Measurements from ENCODE around the gene SYNGR2.
A peak's percentile ranks its signal among the peaks of the same experiment; 100 is the strongest.

Gene SYNGR2

DNA sequence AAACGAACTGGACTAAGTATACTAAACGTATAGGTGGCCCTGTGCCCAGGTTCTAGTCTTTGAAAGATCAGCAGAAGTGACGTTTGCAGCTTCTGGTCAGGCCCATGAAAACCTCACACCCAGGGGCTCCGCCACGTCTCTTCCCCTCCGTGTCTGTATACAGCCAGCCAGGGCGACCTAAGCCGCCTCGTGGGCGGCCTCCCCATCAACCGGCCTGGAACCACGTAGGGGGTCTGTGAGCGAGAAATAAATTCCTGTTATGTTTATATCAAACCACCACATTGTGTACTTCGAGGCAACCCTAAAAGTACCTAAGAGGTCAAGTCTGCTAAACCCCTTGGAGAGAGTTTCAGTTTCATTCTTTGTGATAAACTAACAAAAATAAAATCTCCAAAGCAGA lies 11.7 kb downstream of the SYNGR2 start:
- H3K27ac Mint-ChIP-seq, result no peak overlapping the region

GRCh38 chr17:78180508-78180907 lies 12.1 kb downstream of the SYNGR2 start:
- Mint-ChIP-seq H3K36me3 (ENCODE audit: low read depth) (peaks cover 51% of the 10 kb centered on the region), H3K4me1 (peaks cover 29% of the 10 kb centered on the region), H3K4me3 (no peak overlapping the region), H3K27ac (peak overlapping the region; percentile 59), H3K9me3 (no peaks in the 10 kb centered on the region), H3K27me3 (ENCODE audit: low read depth, poor library complexity) (peaks cover 3% of the 10 kb centered on the region)
- no peak for DNase-seq
- TF ChIP-seq, protein P1, sequence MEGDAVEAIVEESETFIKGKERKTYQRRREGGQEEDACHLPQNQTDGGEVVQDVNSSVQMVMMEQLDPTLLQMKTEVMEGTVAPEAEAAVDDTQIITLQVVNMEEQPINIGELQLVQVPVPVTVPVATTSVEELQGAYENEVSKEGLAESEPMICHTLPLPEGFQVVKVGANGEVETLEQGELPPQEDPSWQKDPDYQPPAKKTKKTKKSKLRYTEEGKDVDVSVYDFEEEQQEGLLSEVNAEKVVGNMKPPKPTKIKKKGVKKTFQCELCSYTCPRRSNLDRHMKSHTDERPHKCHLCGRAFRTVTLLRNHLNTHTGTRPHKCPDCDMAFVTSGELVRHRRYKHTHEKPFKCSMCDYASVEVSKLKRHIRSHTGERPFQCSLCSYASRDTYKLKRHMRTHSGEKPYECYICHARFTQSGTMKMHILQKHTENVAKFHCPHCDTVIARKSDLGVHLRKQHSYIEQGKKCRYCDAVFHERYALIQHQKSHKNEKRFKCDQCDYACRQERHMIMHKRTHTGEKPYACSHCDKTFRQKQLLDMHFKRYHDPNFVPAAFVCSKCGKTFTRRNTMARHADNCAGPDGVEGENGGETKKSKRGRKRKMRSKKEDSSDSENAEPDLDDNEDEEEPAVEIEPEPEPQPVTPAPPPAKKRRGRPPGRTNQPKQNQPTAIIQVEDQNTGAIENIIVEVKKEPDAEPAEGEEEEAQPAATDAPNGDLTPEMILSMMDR (IDR thresholded peaks at IDR 0.05), result no peak

More for the DNA sequence above, 11.7 kb downstream of the SYNGR2 start:
- Mint-ChIP-seq H3K27me3 (ENCODE audit: low read depth, poor library complexity) (peaks cover 3% of the 10 kb centered on the region), H3K9me3 (no peaks in the 10 kb centered on the region), H3K4me3 (no peak overlapping the region), H3K4me1 (peaks cover 25% of the 10 kb centered on the region), H3K36me3 (ENCODE audit: low read depth) (peaks cover 51% of the 10 kb centered on the region)
- TF ChIP-seq, protein P1 (IDR thresholded peaks at IDR 0.05), result no peak
- no peak for DNase-seq

GRCh38 chr17:78182504-78182903 lies 14.1 kb downstream of the SYNGR2 start:
- Mint-ChIP-seq H3K27ac (no peak overlapping the region), H3K36me3 (ENCODE audit: low read depth) (peaks cover 56% of the 10 kb centered on the region), H3K4me3 (no peak overlapping the region), H3K4me1 (peaks cover 36% of the 10 kb centered on the region), H3K9me3 (no peaks in the 10 kb centered on the region), H3K27me3 (ENCODE audit: low read depth, poor library complexity) (peaks cover 3% of the 10 kb centered on the region)
- DNase-seq, result no peak
- TF ChIP-seq, protein P1 (IDR thresholded peaks at IDR 0.05), result no peak

GRCh38 chr17:78183916-78184315 lies 15.5 kb downstream of the SYNGR2 start:
- Mint-ChIP-seq H3K36me3 (ENCODE audit: low read depth) (peaks cover 49% of the 10 kb centered on the region), H3K4me3 (peak overlapping the region; percentile 66), H3K27me3 (ENCODE audit: low read depth, poor library complexity) (peaks cover 3% of the 10 kb centered on the region), H3K4me1 (peaks cover 43% of the 10 kb centered on the region), H3K9me3 (no peaks in the 10 kb centered on the region), H3K27ac (no peak overlapping the region)
- DNase-seq, result no peak
- TF ChIP-seq, protein P1 (IDR thresholded peaks at IDR 0.05), result no peak

DNA sequence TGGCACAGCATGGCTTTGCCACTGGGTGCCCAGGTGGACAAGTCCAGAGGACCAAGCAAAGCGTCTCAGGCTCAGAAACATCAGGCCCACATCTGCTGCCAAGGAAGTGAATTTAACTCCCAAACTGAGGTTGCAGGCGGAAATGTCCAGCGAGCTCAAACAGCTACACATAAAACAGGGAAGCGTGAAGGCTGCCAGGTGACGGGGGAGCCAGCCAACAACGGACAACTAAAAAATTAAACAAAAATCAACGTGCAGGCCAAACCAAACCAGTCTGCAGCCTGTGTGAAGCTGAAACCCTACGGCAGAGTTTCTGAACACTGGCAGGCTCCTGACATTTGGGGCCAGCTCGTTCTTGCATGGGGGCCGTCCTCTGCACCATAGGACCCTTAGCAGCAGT lies 16.0 kb downstream of the SYNGR2 start:
- H3K27me3 Mint-ChIP-seq (ENCODE audit: low read depth, poor library complexity), result peaks cover 3% of the 10 kb centered on the region
- no peak for DNase-seq
- H3K4me3 Mint-ChIP-seq, result peak overlapping the region; percentile 66
- peaks cover 43% of the 10 kb centered on the region for H3K4me1 Mint-ChIP-seq
- H3K9me3 Mint-ChIP-seq, result no peaks in the 10 kb centered on the region
- peak overlapping the region; percentile 84 for H3K27ac Mint-ChIP-seq
- H3K36me3 Mint-ChIP-seq (ENCODE audit: low read depth), result peaks cover 45% of the 10 kb centered on the region
- TF ChIP-seq, protein P1 (IDR thresholded peaks at IDR 0.05), result no peak

DNA sequence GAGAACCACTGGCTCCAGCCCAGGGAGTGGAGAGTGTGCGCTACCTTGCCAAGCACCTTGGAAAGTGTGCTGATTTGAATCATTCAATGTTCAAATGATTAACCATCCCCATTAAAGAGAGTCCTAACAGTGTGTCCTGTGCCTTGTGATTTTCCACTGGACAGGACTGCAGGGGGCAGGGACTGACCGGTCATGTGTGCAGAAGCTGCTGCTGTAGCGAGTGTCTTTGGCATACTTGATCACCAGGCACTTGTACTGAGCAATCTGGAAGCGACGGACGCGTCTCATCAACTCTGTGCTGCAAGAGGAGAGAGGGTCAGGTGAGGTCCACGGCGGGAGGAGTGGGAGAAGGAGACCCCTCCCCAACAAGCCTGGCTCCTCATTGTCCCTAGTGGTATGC lies 16.5 kb downstream of the SYNGR2 start:
- peak; percentile 30 for DNase-seq
- Mint-ChIP-seq H3K9me3 (no peaks in the 10 kb centered on the region), H3K27ac (peak overlapping the region; percentile 82), H3K36me3 (ENCODE audit: low read depth) (peaks cover 40% of the 10 kb centered on the region), H3K27me3 (ENCODE audit: low read depth, poor library complexity) (peaks cover 3% of the 10 kb centered on the region), H3K4me1 (peaks cover 44% of the 10 kb centered on the region), H3K4me3 (peak overlapping the region; percentile 81)
- TF ChIP-seq, protein P1 (IDR thresholded peaks at IDR 0.05), result no peak

All from nephron progenitor cell (in vitro differentiated cells).